Measurements from ENCODE around the gene GPR25. TPM values are rescaled to one million over a fixed set of nuclear protein-coding genes. Genes with fewer than 3 reads are reported as not detected.

GPR25 gene
- total and polyA plus RNA-seq, 2 of the 4 experiments (the other 2 are of a cell fraction) = not detected

DNA sequence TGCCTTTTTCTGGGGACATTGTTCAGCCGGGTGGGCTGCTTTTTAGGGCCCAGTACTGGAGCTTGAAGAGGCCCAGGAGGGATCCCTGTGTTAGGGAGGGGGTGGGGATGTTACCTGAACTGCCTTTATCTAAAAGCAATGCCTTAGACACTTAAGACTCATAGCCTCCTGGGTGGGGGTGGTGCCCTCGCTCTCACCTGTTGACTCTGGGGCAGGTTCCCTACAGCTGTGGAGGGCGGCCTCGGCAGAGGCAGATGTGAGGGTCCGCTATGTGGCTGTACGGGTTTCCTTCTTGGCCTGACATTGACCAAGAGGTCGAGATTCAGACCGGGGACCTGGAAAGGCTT lies 22.6 kb downstream of the GPR25 start:
- Histone ChIP-seq H2BK5ac (ENCODE audit: low read depth, low read length, poor library complexity, severe bottlenecking) (no peak overlapping the region), H2AK5ac (ENCODE audit: low read depth, low read length) (no peak overlapping the region), H3K9ac (ENCODE audit: low read depth, low read length) (no peak overlapping the region), H3K4me2 (ENCODE audit: low read depth, low read length) (no peak overlapping the region), H2AK9ac (replicated peaks; ENCODE audit: low read depth, low read length, poor library complexity) (no peak overlapping the region), H2BK120ac (ENCODE audit: low read depth, low read length) (no peak overlapping the region), H4K8ac (ENCODE audit: low read depth in 2 of 2, low read length in 2 of 2) (no peak overlapping the region), H2AFZ (replicated peaks; ENCODE audit: low read length, poor library complexity) (no peak overlapping the region), H3K4me1 (ENCODE audit: control insufficient read depth, insufficient read depth, low read length) (peaks cover 3% of the 10 kb centered on the region; the same call in 1 of the 2 replicates), H3K36me3 (ENCODE audit: control insufficient read depth, insufficient read depth, low read length) (no peaks in the 10 kb centered on the region), H3K4ac (ENCODE audit: low read depth, low read length) (no peak overlapping the region), H3K4me3 (ENCODE audit: insufficient read depth, low read depth, low read length) (no peak overlapping the region), H3K9me3 (ENCODE audit: control insufficient read depth, insufficient read depth, low read length) (no peaks in the 10 kb centered on the region), H3K23ac (ENCODE audit: low read depth, low read length) (no peak overlapping the region), H2BK15ac (ENCODE audit: low read depth, low read length) (no peak overlapping the region), H4K5ac (ENCODE audit: low read depth, low read length) (no peak overlapping the region), H3K18ac (ENCODE audit: low read depth, low read length) (no peak overlapping the region), H3K14ac (replicated peaks; ENCODE audit: low read depth, low read length) (no peak overlapping the region), H4K20me1 (ENCODE audit: insufficient read depth, low read length) (no peaks in the 10 kb centered on the region; the same call in 1 of the 2 replicates), H3K9me1 (ENCODE audit: insufficient read depth, low read length) (peaks cover 3% of the 10 kb centered on the region; the same call in 1 of the 2 replicates), H2BK20ac (ENCODE audit: low read depth, low read length) (no peak overlapping the region), H3K56ac (ENCODE audit: extremely low read depth, insufficient read depth, low read length) (no peak overlapping the region), H3K27ac (ENCODE audit: insufficient read depth, low read length) (no peak overlapping the region), H4K91ac (ENCODE audit: insufficient read depth, low read depth, low read length) (no peak overlapping the region), H3K27me3 (ENCODE audit: control insufficient read depth, insufficient read depth, low read length) (peaks cover 56% of the 10 kb centered on the region), H3K79me1 (ENCODE audit: low read depth in 1 of 2, low read length in 2 of 2) (no peaks in the 10 kb centered on the region)
- CTCF ChIA-PET = no interaction called here
- TF ChIP-seq, protein P1, sequence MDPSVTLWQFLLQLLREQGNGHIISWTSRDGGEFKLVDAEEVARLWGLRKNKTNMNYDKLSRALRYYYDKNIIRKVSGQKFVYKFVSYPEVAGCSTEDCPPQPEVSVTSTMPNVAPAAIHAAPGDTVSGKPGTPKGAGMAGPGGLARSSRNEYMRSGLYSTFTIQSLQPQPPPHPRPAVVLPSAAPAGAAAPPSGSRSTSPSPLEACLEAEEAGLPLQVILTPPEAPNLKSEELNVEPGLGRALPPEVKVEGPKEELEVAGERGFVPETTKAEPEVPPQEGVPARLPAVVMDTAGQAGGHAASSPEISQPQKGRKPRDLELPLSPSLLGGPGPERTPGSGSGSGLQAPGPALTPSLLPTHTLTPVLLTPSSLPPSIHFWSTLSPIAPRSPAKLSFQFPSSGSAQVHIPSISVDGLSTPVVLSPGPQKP (IDR thresholded peaks at IDR 0.05; ENCODE audit: borderline replicate concordance, low read depth, low read length) = no peak
- TF ChIP-seq CHD1 (IDR thresholded peaks at IDR 0.05; ENCODE audit: low read depth, low read length) (no peak), MAZ (IDR thresholded peaks at IDR 0.05; ENCODE audit: borderline replicate concordance, low read depth, low read length) (no peak), NFE2L2 (IDR thresholded peaks at IDR 0.05; ENCODE audit: low read depth, low read length) (no peak), RAD21 (IDR thresholded peaks at IDR 0.05; ENCODE audit: low read length) (no peak), CEBPB (IDR thresholded peaks at IDR 0.05; ENCODE audit: low read depth, low read length) (no peak), RCOR1 (IDR thresholded peaks at IDR 0.05; ENCODE audit: insufficient replicate concordance, low read length) (no peak), FOS (IDR thresholded peaks at IDR 0.05; ENCODE audit: low read depth, low read length) (no peak), RFX5 (IDR thresholded peaks at IDR 0.05; ENCODE audit: low read depth, low read length) (no peak)
- dilution Hi-C loops (cut with HindIII; ENCODE audit: low sequenced_read_pairs, unreplicated experiment) (no loop called here), in situ Hi-C loops (cut with MboI; ENCODE audit: low sequenced_read_pairs) (no loop called here), intact Hi-C loops (cut with micrococcal nuclease) (no loop called here)
- no TSS peak for BruUV-seq (replicated peaks)
- 67% methylated on average over 7 of the region's 8 CpGs; no CpG with 5 or more reads in 1 of the 2 experiments for WGBS, 2 experiments (ENCODE audit: extremely low coverage in 2 of 2, insufficient read length in 1 of 2)
- DNase-seq (no peak), ATAC-seq (ENCODE audit: low read depth) (no peak)
- POLR2A ChIA-PET (ENCODE audit: unreplicated experiment) = no interaction called here

Data from IMR-90 (cell line).